ENCODE measurements around the gene USP35.

The USP35 gene

DNA sequence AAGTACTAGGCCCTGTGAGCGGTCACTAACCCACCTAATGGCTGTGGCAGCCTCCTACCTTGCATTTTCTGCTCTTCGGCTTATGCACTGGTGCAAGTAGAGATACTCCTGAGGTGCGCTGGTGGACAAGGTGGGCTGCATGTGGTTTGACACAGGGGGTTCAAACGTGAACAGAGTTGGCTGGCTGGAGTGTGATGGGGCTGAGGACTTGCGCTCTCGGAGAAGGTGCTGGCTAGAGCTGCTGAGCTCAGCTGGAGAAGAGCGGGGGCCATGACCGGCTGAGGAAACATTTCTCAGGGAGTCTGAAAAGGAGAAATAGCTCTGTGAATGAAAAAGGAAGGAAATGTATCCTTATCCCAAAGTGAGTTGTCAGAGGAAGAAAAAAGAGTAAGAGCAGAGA is 61.4 kb downstream of the USP35 start:
- H3K27ac ChIP-seq (ENCODE audit: low read depth, low read length): no peak overlapping the region
- no peak overlapping the region for H3K4me2 ChIP-seq (ENCODE audit: low read depth, low read length, poor library complexity, severe bottlenecking)
- no peaks in the 10 kb centered on the region for H3K9me3 ChIP-seq (ENCODE audit: insufficient read depth, low read length)
- no peak overlapping the region for H2AFZ ChIP-seq (ENCODE audit: low read depth, low read length, severe bottlenecking)
- H3K4me3 ChIP-seq (ENCODE audit: insufficient read depth, low read length, poor library complexity, severe bottlenecking): no peak overlapping the region
- no peaks in the 10 kb centered on the region for H4K20me1 ChIP-seq (ENCODE audit: low read depth, low read length)
- H3F3A ChIP-seq (ENCODE audit: insufficient read depth): no peaks in the 10 kb centered on the region
- H3K36me3 ChIP-seq (ENCODE audit: low read length): no peaks in the 10 kb centered on the region
- H3K79me2 ChIP-seq (ENCODE audit: insufficient read depth, low read length): no peaks in the 10 kb centered on the region
- H3K9ac ChIP-seq (ENCODE audit: low read length): no peak overlapping the region
- no peaks in the 10 kb centered on the region for H3K9me2 ChIP-seq (replicated peaks; ENCODE audit: insufficient read depth, low read length)
- no peaks in the 10 kb centered on the region for H3K27me3 ChIP-seq (ENCODE audit: low read length)
- TF ChIP-seq EZH2phosphoT487 (conservative IDR thresholded peaks at IDR 0.05; ENCODE audit: low read length) (no peak), CTCF (IDR thresholded peaks at IDR 0.05; ENCODE audit: insufficient read depth, low read length, poor library complexity, severe bottlenecking) (no peak)

DNA sequence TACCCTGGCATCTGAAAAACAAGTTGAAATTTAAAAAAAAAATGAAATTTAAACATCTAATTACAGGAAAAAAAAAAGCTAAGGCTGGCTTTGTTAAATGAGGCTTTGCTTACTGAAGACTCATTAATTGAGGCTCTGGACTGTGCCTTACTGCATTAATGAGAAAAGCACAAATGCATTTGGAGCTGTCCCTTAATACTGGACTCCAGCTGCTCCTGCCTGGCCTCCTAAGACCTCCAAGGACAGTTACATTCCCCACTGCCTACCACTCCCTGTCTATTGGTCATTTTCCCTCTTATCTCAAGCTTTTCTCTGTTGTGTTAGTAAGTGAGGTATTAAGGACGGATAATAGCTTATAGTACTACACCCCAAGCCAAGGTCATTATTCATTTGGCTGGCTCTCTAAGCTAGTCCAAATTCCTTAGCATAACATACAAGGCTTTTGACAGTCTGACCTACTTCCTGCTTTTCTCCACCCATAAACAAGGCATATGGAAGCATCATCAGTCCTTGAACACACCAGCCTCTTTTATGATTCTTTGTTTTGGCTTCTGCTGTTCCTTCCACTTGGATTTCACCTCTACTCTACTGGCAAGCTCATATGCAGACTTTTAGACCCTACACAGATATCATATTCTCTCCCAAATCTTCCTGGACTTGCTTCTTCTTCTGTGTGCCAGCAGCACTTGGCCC is 62.5 kb downstream of the USP35 start:
- TF ChIP-seq CTCF (IDR thresholded peaks at IDR 0.05; ENCODE audit: insufficient read depth, low read length, poor library complexity, severe bottlenecking) (no peak), EZH2phosphoT487 (conservative IDR thresholded peaks at IDR 0.05; ENCODE audit: low read length) (no peak)

DNA sequence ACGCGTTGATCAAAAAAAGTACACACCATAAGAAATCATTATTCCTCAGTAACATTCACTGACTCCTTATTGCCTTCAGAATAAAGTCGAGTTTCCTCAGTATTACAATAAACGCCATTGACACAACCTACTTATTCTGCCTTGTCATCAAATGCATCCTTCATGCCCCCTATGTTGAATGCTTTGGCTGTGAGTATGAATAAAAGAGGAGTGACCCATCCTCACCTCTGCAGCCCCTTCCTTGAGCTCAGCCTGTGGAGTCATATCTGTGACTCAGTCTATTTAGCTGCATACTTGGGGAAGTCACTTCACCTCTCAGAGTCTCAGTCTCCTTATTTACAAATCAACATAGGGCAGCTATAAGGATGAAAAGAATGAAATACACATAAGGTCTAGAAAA is 65.1 kb downstream of the USP35 start:
- H4K20me1 ChIP-seq (ENCODE audit: low read depth, low read length): no peaks in the 10 kb centered on the region
- no peak overlapping the region for H3K27ac ChIP-seq (ENCODE audit: low read depth, low read length)
- no peaks in the 10 kb centered on the region for H3K79me2 ChIP-seq (ENCODE audit: insufficient read depth, low read length)
- no peaks in the 10 kb centered on the region for H3F3A ChIP-seq (ENCODE audit: insufficient read depth)
- TF ChIP-seq CTCF (IDR thresholded peaks at IDR 0.05; ENCODE audit: insufficient read depth, low read length, poor library complexity, severe bottlenecking): no peak
- TF ChIP-seq EZH2phosphoT487 (conservative IDR thresholded peaks at IDR 0.05; ENCODE audit: low read length): no peak
- no peak overlapping the region for H3K4me2 ChIP-seq (ENCODE audit: low read depth, low read length, poor library complexity, severe bottlenecking)
- no peak overlapping the region for H3K9ac ChIP-seq (ENCODE audit: low read length)
- no peak overlapping the region for H3K4me3 ChIP-seq (ENCODE audit: insufficient read depth, low read length, poor library complexity, severe bottlenecking)
- H2AFZ ChIP-seq (ENCODE audit: low read depth, low read length, severe bottlenecking): no peak overlapping the region
- H3K27me3 ChIP-seq (ENCODE audit: low read length): no peaks in the 10 kb centered on the region
- H3K9me2 ChIP-seq (replicated peaks; ENCODE audit: insufficient read depth, low read length): no peaks in the 10 kb centered on the region
- no peaks in the 10 kb centered on the region for H3K36me3 ChIP-seq (ENCODE audit: low read length)
- H3K9me3 ChIP-seq (ENCODE audit: insufficient read depth, low read length): no peaks in the 10 kb centered on the region

More for the DNA sequence above, 62.5 kb downstream of the USP35 start:
- Histone ChIP-seq H3K4me3 (ENCODE audit: insufficient read depth, low read length, poor library complexity, severe bottlenecking) (no peak overlapping the region), H3K27ac (ENCODE audit: low read depth, low read length) (no peak overlapping the region), H3K9me2 (replicated peaks; ENCODE audit: insufficient read depth, low read length) (no peaks in the 10 kb centered on the region), H3K9ac (ENCODE audit: low read length) (no peak overlapping the region), H3K79me2 (ENCODE audit: insufficient read depth, low read length) (no peaks in the 10 kb centered on the region), H2AFZ (ENCODE audit: low read depth, low read length, severe bottlenecking) (no peak overlapping the region), H3F3A (ENCODE audit: insufficient read depth) (no peaks in the 10 kb centered on the region), H4K20me1 (ENCODE audit: low read depth, low read length) (no peaks in the 10 kb centered on the region), H3K27me3 (ENCODE audit: low read length) (no peaks in the 10 kb centered on the region), H3K36me3 (ENCODE audit: low read length) (no peaks in the 10 kb centered on the region), H3K4me2 (ENCODE audit: low read depth, low read length, poor library complexity, severe bottlenecking) (no peak overlapping the region), H3K9me3 (ENCODE audit: insufficient read depth, low read length) (no peaks in the 10 kb centered on the region)
